ENCODE measurements around the gene XCL1. TPM values are rescaled to one million over a fixed set of nuclear protein-coding genes. Genes with fewer than 3 reads are reported as not detected.

The XCL1 gene
- total and polyA plus RNA-seq, 2 donors (not counting 3 experiments of a cell fraction or from before 2014, with no cell fraction given): not detected

- ChIA-PET CTCF (interaction anchor here (0.7 kb wide), 2 partner anchors 10 to 25 kb away, joined by 3 read pairs; no protein-coding TSS in a partner anchor), POLR2A (no interaction called here)
- Histone ChIP-seq H4K20me1 (replicated peaks; ENCODE audit: control insufficient read depth, extremely low read depth, insufficient read depth, low read length) (no peaks in the 10 kb centered on the region), H2AFZ (ENCODE audit: low read depth, low read length) (no peak overlapping the region), H3K9me3 (replicated peaks; ENCODE audit: control insufficient read depth, insufficient read depth, low read length) (no peaks in the 10 kb centered on the region), H3K36me3 (ENCODE audit: control insufficient read depth in 2 of 2, extremely low read depth in 1 of 2, insufficient read depth in 2 of 2, low read length in 2 of 2) (no peaks in the 10 kb centered on the region), H3K79me2 (ENCODE audit: control insufficient read depth, insufficient read depth, low read length) (no peaks in the 10 kb centered on the region), H3K27me3 (ENCODE audit: control insufficient read depth in 2 of 2, insufficient read depth in 2 of 2, low read length in 2 of 2) (peaks cover 0 to 4% of the 10 kb centered on the region in 2 experiments), H3K9ac (replicated peaks; ENCODE audit: extremely low read depth, insufficient read depth, low read length) (no peak overlapping the region), H3K4me3 (replicated peaks in 1 of 3; ENCODE audit: insufficient read depth in 1 of 3, low read depth in 1 of 3, low read length in 3 of 3) (no peak overlapping the region), H3K9me1 (replicated peaks; ENCODE audit: control insufficient read depth, extremely low read depth, insufficient read depth, low read length) (no peaks in the 10 kb centered on the region), H3K27ac (ENCODE audit: insufficient read depth, low read depth, low read length) (no peak overlapping the region), H3K4me1 (ENCODE audit: control insufficient read depth, extremely low read depth, insufficient read depth, low read length) (no peaks in the 10 kb centered on the region), H3K4me2 (ENCODE audit: insufficient read depth, low read length) (no peak overlapping the region)
- BruUV-seq (replicated peaks): no TSS peak
- intact Hi-C loops (cut with micrococcal nuclease) (no loop called here), dilution Hi-C loops (cut with MboI; ENCODE audit: extremely low pct_ligation_motif_present, low sequenced_read_pairs) (no loop called here)
- TF ChIP-seq GATA2 (IDR thresholded peaks at IDR 0.05; ENCODE audit: insufficient read depth, insufficient read length, low read depth, low read length) (no peak), POLR2A (IDR thresholded peaks at IDR 0.05; ENCODE audit: low read depth, low read length) (no peak), MYC (IDR thresholded peaks at IDR 0.05; ENCODE audit: low read depth, low read length) (no peak), CTCF (IDR thresholded peaks at IDR 0.05; ENCODE audit: extremely low read depth in 1 of 2, insufficient read depth in 1 of 2, low read depth in 1 of 2, low read length in 2 of 2) (no peak), POLR2AphosphoS5 (IDR thresholded peaks at IDR 0.05; ENCODE audit: insufficient read depth, low read depth, low read length) (no peak), MAX (IDR thresholded peaks at IDR 0.05; ENCODE audit: insufficient read depth, insufficient read length) (no peak), EZH2 (IDR thresholded peaks at IDR 0.05; ENCODE audit: borderline replicate concordance, low read depth, low read length, severe bottlenecking) (no peak), JUN (IDR thresholded peaks at IDR 0.05; ENCODE audit: borderline replicate concordance, insufficient read depth, insufficient read length, low read depth) (no peak), FOS (IDR thresholded peaks at IDR 0.05; ENCODE audit: borderline replicate concordance, insufficient read depth, low read length) (no peak)
- DNase-seq (ENCODE audit: low read depth, low spot score) (no peak), FAIRE-seq (no peak)
Measured at GRCh38 chr1:168613038-168613451, 36.6 kb downstream of the XCL1 start.

Measured in endothelial cell of umbilical vein (primary cell).